Stimulated activated CD4-positive, alpha-beta T cell treated with anti-CD3 and anti-CD28 coated beads, Interleukin-4, amount 100 ng/mL, for 4 hours (primary cell): ENCODE results near the gene SORCS2.

ENCODE experiments used
- DNase-seq, 2 experiments: peaks; one replicate each; pipeline ENCODE4 v3.0.0-alpha.2; 2020

The SORCS2 gene

DNA sequence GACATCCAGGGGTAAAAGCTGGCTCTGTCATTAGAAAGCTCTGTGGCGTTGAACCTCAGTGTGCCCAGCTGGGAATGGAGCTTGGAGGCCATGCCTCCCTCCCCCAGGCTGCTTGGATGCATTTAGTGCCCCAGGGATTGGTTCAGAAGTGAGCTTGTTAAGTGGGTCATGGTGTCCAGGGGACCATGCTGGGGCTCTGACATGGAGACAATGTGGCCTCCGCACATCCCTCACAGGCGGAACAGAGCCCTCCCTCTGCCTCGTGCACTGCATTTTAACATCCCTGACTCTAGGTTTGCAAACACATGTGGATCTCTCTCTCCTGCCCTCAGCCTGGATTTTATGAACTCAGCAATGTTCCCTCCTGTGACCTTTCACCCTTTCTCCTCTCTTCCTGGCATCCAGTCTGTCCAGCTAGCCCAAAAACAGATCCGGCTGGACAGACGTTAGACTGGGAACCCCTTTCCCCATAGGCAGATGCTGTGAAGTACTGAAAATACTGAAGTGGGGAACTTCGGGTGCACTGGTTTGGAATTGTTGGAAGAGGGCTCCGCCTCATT, 81.5 kb downstream of the SORCS2 start:
- DNase-seq, result no peak

DNA sequence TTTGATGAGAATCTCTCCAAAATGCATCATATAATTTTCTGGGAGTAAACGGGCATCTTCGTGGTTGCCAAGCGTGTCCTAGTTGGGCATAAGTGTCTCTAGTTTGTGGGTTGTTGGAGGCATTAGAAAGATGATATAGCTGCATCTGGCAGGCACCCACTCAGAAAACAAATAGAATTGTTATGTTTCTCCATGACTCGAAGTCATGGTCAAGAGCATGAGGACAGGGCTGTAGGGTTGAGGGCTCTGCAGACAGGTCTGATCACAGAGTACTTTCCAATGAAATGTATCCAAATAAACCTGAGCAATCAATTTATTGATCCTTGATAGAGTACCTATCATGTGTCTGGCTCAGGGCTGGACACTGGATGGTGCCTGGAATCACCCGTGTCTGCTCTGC, 82.7 kb downstream of the SORCS2 start:
- no peak for DNase-seq

DNA sequence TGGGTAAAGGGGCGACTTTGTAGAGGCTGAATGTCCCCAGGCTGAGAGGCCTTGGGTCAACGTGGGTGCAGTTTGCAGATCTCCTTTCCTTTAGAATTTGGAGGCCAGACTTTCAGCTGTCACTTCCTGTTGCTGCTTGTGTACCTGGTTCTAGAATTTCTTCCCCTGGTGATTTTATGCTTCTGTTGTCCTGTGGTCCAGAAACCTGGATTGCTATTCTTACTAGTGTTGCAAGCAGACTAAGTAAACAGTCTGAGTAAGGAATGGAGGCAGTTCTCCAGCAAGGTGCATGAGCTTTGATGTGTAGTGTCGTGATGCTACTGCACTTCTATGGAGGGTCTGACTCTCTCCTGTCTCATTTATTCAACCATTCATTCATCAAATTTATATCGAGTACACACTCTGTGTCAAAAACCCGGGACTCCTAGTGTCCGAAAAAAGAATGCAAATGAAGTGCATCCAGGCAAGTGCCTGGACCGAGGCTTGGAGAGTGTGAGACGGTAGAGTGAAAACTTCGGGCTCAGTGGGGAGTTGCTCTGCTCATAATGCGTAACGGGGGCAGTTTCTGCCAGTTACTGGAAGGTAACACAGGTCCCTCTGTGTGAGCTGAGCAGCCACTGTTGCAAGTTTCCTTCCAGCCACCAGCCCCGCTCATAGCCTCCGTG, 83.3 kb downstream of the SORCS2 start:
- DNase-seq, result no peak

DNA sequence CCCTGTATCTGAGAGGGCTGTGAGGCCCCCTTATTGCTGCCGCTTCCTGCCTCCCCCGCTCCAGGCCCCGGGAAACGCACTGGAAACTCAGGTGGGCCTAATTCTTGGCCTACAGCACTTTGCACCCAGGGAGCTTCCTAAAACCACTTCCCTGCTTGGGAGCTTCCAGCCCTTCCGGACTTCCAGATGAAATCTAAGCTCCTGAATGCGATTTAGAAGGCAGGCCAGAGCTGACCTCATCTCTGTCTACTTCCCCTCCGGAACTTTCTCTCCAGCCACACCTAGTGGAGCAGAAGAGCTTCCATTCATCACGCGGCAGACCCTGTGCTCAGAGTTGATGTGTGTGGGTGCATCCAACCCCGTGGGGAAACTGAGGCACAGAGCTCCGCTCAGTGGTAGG, 84.2 kb downstream of the SORCS2 start:
- DNase-seq, result no peak

DNA sequence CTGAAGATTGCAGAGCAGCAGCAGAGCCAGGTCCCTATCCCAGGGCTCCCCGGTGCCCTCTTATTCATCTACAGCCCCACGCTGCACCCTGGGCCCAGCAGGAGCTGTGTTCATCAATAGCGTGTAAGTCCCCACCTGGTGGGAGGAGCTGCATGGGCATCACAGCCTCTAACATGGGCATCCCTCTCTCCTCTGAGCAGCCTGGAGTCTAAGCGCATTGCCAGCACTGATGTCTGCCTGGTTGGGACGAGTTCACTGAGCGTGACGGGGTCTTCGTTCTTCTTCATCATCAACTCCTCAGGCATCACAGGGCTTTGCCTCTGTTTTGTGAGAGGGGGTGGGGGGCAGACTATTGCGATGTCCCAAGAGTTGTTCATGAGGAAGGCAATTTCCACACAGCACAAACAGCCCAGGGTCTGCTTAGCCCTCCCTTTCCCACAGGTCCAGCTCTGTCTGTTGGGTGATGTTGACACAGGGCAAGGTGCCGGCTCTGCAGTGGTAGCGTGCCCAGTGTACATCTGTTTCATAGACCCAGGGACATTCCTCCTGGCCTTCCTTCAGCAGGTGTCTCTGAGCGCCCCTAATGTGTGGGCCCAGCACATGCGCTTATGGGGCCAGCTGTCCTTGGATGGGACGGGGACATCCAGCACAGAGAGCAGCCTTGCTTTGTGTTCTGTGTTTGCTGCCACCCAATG, 85.9 kb downstream of the SORCS2 start:
- no peak for DNase-seq

DNA sequence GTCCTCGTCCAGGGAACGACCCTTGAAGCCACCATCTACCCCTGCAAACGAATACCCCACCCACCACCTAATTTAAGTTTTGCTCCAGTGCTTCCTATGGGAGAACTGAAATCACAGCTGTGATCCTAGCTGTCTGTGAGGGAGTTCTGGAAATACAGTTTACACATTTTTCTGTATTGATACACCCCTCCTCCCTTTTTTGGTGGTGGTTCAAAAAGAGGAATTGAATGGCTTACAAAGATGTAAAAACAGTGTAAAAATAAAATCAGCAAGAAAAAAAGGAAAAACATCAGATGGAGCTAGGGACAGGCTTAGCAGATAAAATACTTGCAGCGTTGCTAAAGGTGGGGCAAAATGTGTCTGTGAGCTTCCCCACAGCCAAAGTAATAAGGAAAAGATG, 86.6 kb downstream of the SORCS2 start:
- DNase-seq, result no peak

DNA sequence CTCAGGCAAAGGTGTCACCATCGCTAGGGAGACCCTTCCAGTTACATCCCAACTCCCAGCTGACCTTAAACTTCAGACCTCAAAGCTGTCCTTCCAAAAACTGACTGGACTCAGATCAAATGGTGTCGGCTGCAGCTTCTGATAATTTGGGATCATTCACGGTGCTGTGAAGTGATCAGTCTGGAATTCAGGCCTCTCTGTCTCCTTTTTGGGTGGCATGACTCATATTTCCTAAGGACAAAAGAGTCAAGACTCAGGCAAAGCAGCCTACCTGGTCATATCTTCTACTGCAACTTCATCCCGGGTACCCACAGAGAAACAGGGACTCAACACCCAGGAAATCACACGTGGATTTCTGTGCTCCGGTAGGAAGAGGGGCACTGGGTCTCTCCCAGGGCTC, 87.6 kb downstream of the SORCS2 start:
- DNase-seq, result no peak

DNA sequence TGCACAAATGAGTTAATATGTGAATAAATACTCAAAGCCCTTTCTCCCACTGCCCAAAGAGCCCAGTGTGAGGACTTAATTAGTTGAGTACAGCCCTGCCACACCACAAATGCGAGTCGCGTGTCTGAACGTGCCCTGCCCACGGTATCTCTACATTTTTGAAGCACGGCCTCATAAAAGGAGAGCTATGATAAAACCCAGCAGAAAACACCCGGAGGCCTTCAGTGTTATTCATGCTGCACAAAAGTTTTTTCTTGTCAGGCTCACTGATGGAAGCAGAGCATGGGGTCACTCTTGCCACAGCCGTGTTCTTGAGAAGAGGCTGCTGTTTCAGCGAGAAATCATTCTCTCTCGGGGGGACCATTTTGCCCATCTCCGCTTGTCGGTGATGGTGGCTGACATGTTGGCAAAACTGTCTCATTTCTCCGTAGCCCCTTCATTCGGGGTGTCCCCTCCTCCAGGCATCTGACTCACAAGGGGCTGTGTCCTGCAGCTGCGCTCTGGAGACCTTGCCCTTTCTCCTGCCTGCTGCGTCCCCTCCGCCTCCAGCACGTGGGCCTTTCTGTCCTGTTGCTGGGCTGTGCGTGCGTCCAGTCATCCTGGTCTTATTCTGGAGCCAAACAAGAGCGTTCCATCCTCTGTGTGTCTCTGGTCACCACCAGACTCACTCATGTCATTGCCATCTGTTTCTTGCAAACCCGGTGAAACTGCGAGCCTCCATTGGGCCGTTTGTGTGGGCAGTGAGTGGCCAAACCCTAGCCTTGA, 88.8 kb downstream of the SORCS2 start:
- DNase-seq, result no peak

DNA sequence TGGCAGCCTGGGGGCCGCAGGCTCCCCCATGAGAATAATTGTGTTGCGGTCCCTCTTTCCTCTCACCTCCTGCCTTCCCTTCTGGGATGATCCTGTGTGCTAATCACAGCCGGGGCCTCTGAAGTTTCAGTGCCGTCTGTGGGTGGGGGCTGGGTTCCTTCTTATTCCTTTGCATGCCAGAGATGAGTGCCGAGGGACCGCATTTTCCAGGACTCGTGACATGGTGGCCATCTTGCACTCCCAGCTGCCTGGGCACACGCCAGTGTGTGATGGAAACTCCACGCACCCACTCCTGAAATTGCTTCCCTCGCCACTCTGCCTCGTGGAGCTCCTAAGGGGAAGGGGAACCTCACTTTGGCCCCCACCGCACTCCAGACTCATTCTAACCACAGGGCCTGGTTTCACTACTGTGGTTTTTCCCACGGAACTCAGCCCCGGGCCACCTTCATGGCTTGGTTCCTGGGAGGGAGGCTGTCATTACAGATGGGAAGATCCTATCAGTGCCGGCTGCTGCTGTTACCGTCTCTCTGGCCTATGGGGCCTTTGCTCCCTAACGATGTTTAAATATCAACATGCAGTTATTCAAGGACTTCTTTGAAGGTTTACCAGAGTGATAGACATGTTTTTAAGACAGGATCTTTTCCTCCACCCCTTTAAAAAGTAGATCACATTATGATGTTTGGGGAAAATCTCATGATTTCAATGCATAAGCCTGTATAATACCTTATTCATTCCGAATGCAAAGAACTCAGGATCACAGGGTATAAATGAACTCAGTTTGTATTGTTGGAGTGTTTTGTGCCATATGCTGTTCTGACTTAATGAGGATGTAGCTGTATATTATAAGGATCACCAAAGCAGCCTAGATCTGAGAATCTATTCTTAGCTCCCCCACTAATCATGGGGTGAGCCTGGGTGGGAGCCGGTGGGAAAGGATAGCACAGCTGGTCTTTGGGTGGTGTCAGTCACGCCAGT, 89.6 kb downstream of the SORCS2 start:
- no peak for DNase-seq

DNA sequence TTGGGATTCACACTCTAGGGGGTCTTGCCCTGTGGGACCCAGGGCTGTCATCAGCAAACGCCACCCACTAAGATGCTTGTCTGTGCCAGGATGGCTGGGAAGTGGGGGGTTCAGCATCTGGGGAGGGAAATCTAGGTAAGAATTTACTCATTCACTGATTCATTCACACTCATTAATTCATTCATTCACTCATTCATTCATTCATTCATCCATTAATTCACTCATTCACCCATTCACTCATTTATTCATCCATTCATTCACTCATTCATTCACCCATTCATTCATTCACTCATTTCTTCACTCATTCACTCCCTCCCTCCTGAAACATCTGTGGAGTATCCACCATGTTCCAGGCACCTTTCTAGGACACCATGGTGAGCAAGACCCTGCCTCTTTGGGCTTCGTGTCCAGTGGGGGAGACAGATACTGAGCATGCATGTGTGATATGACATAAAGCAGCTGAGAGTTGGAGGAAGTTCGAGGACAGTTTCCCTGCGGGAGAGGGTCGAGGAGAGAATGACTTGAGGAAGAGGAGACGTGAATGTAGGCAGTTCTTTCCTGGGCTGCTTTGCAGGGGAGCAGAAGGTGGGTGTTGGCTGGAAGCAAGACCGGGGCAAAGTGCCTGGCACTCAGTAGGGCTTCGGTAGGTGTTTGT, 90.6 kb downstream of the SORCS2 start:
- DNase-seq, result no peak

DNA sequence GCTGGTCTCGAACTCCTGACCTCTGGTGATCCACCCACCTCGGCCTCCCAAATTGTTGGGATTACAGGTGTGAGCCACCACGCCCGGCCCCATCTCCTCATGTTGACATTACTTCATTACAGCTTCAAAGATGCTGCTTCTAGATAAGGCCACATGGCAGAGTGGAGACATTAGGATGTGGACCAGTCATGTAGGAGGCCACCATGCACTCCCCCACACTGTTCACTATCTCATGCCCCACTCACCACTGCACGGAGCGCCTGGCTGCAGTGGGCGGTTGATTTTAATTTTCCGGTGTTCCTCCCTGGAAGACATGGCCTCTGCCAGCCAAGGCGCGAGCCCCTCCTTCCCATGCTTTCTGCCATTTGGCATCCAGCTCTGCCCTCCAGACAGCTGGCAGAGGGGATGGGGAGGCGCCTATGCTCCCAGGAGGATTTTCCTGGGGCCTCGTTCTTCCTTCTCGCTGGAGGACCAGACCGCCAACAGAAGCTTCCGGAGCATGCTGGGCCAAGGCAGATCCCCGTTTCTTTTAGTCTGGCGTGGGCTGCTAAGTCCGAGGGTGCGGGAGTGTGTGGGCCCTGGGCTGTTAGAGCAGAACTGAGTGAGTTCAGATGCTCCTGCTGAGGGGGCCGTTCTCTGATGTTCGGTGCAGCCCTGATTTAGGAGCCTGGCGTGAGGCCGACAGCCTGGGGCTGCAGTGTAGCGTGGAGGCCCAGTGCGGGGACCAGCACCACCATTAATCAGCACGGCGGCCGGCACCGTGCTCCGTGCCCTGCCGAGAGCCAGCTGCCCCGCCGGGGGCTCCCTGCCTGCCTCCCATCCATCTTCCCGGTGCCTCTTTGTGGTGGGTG, 93.1 kb downstream of the SORCS2 start:
- no peak for DNase-seq

DNA sequence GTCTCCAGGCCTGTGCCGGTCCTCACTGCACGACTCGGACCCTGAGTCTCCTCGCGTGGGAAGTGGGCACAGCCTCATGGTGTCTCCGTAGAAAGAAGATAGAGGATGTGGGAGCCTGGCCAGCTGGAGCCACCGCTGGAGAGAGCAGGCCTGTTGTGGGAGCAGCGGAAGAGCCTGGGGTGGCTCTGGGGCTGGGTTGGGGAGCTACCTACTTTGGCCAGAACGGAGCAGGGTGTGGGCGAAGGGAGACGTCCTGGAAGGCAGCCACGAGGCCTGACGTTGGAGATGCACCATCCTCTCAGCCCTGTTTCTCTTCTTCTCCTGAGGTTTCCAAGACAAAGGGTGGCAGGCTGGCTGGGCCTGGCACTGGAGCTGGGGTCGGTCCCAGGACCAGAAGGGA, 93.8 kb downstream of the SORCS2 start:
- DNase-seq, result no peak

DNA sequence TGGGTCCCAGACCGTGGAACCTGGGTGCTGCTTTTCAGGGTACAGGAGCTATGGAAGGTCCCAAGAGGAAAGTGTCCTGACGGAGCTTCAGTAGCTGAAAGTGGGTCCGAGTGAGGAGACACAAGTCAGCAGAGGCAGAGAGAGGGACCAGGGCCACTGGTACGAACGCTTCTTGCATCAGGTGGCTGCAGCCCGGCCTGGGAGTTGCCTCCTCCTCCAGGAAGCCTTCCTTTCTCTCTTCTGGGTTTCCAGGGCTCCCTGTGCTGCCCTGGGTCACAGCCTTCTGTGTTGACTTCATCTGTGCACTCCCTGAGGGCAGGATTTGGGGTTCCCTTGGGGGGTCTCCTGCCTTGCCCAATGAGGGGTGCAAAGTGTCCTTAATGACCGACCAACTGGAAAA, 94.5 kb downstream of the SORCS2 start:
- no peak for DNase-seq

DNA sequence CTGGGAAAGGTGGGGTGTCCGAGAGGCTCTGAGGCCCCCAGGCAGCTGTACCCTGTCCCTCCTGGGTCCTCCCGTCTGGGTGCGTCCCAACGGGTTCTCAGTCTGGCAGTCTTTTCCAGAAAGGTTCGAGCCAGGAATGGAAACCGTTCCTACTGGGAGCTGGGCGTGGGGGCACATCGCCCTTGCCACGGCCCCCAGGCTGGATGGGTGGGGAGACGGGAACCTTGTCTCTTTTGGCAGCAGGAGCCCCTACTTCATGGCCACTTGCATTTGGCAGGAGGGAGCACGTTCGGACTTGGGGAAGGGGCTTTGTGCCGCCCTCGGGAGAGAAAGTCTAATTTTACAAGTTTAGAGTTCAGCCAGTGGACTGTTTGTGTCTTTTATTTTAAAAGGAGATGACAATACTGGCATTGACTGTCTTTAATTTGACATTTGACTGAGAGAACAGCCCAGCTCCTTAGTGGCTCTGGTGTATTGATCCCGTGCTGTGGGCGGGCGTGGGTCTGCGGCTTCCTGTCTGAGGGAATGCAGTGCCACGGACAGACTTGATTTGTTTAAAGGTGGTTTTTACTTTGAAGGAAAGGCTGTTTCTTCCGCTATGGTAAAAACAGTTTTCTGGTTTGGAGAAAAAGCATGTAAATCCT, 95.1 kb downstream of the SORCS2 start:
- DNase-seq, result no peak

DNA sequence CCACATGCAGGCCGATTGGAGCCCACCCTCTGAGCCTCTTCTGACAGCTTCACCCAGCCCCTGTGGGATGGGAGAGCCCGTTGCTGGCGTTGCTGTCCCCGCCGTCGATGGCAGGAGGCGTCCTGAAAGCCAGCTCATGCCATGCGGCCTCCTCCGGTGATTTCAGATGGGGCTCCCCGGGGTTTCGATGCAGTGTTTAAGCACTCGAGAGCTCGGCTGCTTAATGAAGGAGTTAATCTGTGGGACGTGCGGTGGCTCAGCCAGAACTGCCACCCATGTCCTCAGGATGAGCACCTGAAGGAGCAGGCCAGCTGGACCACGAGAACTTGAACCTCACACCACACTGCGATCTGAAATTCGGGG, 95.6 kb downstream of the SORCS2 start:
- no peak for DNase-seq

DNA sequence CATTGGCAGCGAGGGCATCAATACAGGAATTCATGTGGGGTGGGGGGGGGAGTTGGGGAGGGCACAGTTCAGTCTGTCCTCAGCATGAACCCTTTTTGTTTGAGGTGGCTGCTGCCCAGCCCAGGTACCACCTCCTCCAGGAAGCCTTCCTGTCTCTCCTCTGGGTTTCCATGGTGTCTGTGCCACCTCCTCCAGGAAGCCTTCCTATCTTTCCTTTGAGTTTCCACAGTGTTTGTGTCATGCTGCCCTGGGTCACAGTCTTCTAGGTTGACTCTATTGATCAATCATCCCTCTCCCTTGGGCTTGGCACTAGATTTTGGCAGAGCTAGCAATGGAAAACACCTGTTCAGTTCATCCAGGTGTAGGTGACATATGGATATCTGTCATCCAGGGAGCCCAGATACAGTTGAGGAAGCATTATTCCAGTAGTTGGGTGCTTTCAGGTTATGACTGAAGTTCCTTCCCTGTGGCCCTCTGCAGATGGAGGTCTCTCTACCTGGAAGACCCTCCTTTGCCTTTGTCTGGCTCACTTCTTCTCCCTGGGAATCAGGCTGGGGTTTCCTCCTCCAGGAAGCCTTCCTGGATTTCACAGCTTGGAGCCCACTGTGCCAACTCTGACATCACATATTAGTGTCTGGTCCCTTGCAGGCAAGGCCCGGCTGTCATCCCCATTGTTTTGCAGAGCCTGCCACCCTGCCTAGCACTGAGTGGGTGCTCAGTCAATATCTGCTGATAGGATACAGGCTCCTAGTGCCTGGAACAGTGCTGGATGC, 96.6 kb downstream of the SORCS2 start:
- DNase-seq, result no peak

DNA sequence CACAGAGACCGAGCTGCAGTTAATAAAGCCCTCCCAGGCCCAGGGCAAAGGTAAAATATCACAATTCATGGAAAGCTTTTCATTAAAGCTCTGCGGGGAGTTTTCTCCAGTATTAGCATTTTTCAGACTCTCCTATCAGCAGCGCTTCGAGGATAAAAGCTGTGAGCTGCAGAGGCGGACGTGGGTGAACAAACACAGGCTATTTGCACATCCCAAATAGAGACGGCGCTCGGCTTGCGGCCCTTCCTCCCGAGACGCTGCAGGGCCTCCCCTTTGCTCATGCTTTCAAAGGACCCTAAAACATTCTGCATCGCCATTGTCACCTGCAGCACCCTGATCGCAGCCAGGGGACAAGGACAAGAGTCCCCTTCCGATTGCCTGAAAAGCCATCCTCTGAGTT, 97.3 kb downstream of the SORCS2 start:
- DNase-seq, result no peak

DNA sequence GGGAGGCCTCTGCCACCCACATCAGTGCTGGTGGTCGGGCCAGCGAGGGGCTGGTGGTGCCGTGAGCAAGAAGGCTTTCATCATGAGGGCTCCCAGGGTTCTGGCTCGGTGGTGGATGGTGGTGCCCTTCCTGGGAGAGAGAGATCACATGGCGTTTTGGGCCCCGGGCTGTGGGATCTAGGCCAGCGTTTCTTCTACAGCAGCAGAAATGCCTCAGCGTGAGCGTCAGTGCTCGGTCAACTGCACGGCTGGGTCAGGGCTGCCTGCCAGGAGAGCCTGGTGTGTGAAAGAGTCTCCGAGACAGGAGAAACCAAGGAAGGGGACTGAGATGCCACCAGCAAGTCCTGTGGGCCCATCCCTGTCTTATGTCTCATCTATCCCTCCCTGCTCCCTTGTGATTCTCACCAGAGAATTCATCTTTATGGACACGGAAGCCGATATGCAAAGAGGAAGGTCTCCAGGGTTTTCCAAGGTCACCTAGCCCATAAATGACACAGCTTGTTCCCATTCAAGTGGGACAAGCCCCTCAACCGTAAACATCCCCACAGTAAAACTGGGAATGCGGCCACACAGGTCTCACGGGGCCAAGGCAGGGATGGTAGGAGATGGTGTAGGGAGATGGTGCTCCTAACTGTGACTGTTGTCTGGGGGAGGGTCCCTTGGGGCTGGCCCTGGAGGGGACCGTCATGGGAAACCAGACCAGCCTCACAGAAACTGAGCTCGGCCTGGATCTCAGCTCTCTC, 99.2 kb downstream of the SORCS2 start:
- no peak for DNase-seq

DNA sequence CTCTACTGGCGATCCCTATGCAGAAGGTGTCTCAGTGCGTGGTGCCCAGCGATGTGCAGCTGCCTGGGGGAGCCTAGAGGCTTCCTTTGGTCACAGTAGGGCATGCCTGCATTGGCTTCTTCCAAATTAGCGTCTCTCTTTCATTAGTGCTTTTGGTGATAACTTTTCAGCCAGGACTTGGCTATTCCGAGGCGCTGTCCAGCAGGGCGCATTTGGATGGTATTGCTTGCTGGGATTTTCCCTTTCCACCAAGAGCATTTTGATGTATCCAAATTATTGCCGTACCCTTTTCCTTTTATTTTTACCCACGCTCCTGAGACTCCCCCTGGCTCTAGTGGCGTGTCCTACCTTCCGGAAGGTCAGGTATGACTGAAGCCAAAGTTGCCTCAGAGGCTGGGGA, 101.4 kb downstream of the SORCS2 start:
- DNase-seq, result no peak
